Adipocyte (in vitro differentiated cells): ENCODE results near the gene SERPINB7.

ENCODE experiments used
- DNase-seq: peaks from one replicate; pipeline ENCODE4 v3.0.0-alpha.2; 2015; ENCODE audit warnings: low read depth
- H3K27me3 ChIP-seq: replicated peaks from 2 replicates; pipeline ENCODE4 v1.7.0; 2013; ENCODE audit warnings: mild to moderate bottlenecking, low read length, moderate library complexity; ENCODE audit not compliant: control insufficient read depth, insufficient read depth
- H3K36me3 ChIP-seq: 2 replicates; pipeline ENCODE4 v1.7.0; 2013; ENCODE audit warnings: low read length, mild to moderate bottlenecking, moderate library complexity; ENCODE audit not compliant: control insufficient read depth, insufficient read depth, severe bottlenecking
- H3K4me1 ChIP-seq: 2 replicates; pipeline ENCODE4 v1.7.0; 2013; ENCODE audit warnings: mild to moderate bottlenecking, low read length, moderate library complexity; ENCODE audit not compliant: control insufficient read depth, insufficient read depth
- H3K4me3 ChIP-seq: 2 replicates; pipeline ENCODE4 v1.7.0; 2013; ENCODE audit warnings: mild to moderate bottlenecking, low read length, moderate library complexity
- H3K9ac ChIP-seq: 2 replicates; pipeline ENCODE4 v1.7.0; 2013; ENCODE audit warnings: mild to moderate bottlenecking, low read length, moderate library complexity
- H3K9me3 ChIP-seq: 2 replicates; pipeline ENCODE4 v1.7.0; 2013; ENCODE audit warnings: mild to moderate bottlenecking, low read length, moderate library complexity; ENCODE audit not compliant: control insufficient read depth

Gene SERPINB7

GRCh38 chr18:63850020-63850419 lies 74.8 kb downstream of the SERPINB7 start:
- Histone ChIP-seq H3K9ac (no peak overlapping the region), H3K9me3 (peaks cover 3% of the 10 kb centered on the region), H3K36me3 (no peaks in the 10 kb centered on the region), H3K27me3 (no peaks in the 10 kb centered on the region), H3K4me1 (no peaks in the 10 kb centered on the region), H3K4me3 (no peak overlapping the region)
- peak; percentile 78 for DNase-seq

- Histone ChIP-seq H3K36me3 (no peaks in the 10 kb centered on the region), H3K4me3 (no peak overlapping the region), H3K9me3 (peaks cover 5% of the 10 kb centered on the region), H3K27me3 (no peaks in the 10 kb centered on the region), H3K9ac (no peak overlapping the region), H3K4me1 (no peaks in the 10 kb centered on the region)
- DNase-seq, result no peak
These were observed 75.4 kb downstream of the SERPINB7 start for GRCh38 chr18:63850636-63851035.
